Stimulated activated naive CD8-positive, alpha-beta T cell treated with anti-CD3 and anti-CD28 coated beads, Interleukin-15, amount 100 ng/mL, for 72 hours (primary cell): ENCODE measurements around the gene ARHGEF19.
"Not testable (repeated sequence)": the region's sequence is repeated elsewhere in the genome, so short reads cannot be mapped to it uniquely, and the experiment has no call there.

Experiments
- ATAC-seq: fragments of 150-1000 bp; cut with Tn5 transposase; 2 replicates; pipeline ENCODE4 v1.10.0; 2021; ENCODE audit warnings: mild to moderate bottlenecking, moderate library complexity
- DNase-seq, 2 donors: peaks; one replicate each; pipeline ENCODE4 v3.0.0; 2021 to 2022
- H3K27ac Mint-ChIP-seq, 2 donors: one replicate each; pipeline ENCODE4 v1.8.0; 2022; ENCODE audit warnings: mild to moderate bottlenecking in 2 of 2, mixed read lengths in 2 of 2, moderate library complexity in 2 of 2
- H3K27me3 Mint-ChIP-seq: one replicate; pipeline ENCODE4 v1.8.0; 2022; ENCODE audit warnings: mixed read lengths
- H3K4me1 Mint-ChIP-seq: one replicate; pipeline ENCODE4 v1.8.0; 2022; ENCODE audit warnings: mild to moderate bottlenecking, mixed read lengths
- H3K4me3 Mint-ChIP-seq, 2 donors: one replicate each; pipeline ENCODE4 v1.8.0; 2022; ENCODE audit warnings: mild to moderate bottlenecking in 2 of 2, mixed read lengths in 2 of 2, moderate library complexity in 1 of 2
- H3K9me3 Mint-ChIP-seq, 2 donors: one replicate each; pipeline ENCODE4 v1.8.0; 2022; ENCODE audit warnings: mixed read lengths in 2 of 2

Gene ARHGEF19

DNA sequence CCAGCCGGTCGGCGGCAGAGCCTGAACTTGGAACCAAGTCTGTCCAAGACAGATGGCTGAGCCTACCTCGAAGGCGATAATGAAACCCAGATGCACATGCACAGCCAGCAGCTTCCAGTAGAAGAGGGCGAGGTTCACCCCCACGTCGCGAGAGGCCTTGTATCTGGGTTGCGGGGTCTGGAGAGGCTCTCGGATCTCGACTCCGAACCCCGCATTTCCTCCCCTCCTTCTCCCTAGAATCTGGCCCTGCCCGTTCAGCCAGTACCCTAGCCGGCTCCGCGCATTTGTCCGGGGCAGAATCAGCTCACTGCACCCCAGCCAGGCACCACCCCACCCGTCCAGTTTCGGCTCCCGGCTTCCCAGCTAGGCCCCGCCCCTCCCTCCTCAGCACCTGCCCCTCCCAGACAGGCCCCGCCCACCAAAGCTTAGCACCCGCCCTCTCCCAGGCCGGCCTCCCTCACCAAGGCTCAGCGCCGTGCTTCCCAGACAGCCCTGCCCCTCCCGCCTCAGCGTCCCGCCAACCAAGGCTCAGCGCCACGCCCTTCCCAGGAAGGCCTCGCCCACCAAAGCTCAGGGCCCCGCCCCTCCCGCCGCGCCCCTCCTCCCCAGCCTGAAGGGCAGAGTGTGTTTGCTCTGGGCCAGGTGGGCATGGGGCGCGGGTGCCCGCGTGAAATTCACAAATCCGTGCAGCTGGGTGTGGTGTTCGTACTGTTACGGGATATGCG, 4.8 kb upstream of the ARHGEF19 start:
- Mint-ChIP-seq H3K27me3 (peaks cover 8% of the 10 kb centered on the region), H3K9me3 (no peaks in the 10 kb centered on the region), H3K4me1 (peaks cover 34% of the 10 kb centered on the region), H3K27ac (peak overlapping the region in 1 of 2 donors; percentile 15), H3K4me3 (peak overlapping the region; percentile 86 to 88)
- peak; percentile 92 to 93 for DNase-seq
- peak; percentile 97 for ATAC-seq

- Mint-ChIP-seq H3K4me1 (peaks cover 34% of the 10 kb centered on the region), H3K27me3 (peaks cover 8% of the 10 kb centered on the region), H3K4me3 (peak overlapping the region; percentile 86 to 88), H3K9me3 (no peaks in the 10 kb centered on the region), H3K27ac (no peak overlapping the region)
- ATAC-seq = peak; percentile 53
- DNase-seq = peak; percentile 61 to 66
These were observed 3.7 kb upstream of the ARHGEF19 start for GRCh38 chr1:16215882-16216753.

DNA sequence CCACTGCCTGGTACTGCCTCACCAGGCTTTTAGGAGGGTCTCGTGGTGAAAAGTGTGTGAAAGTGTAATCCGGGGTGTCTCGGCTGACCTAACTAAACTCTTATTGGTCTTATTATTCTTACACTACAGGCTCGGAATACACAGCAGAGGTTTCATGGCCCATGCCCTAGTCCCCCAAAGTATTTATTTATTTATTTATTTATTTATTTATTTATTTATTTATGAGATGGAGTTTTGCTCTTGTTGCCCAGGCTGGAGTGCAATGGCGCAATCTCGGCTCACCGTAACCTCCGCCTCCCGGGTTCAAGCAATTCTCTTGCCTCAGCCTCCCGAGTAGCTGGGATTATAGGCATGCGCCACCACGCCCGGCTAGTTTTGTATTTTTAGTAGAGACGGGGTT, 2.8 kb upstream of the ARHGEF19 start:
- not testable (repeated sequence) for DNase-seq, H3K27ac Mint-ChIP-seq, H3K27me3 Mint-ChIP-seq, H3K4me3 Mint-ChIP-seq, H3K9me3 Mint-ChIP-seq, ATAC-seq
- peaks cover 34% of the 10 kb centered on the region for H3K4me1 Mint-ChIP-seq

DNA sequence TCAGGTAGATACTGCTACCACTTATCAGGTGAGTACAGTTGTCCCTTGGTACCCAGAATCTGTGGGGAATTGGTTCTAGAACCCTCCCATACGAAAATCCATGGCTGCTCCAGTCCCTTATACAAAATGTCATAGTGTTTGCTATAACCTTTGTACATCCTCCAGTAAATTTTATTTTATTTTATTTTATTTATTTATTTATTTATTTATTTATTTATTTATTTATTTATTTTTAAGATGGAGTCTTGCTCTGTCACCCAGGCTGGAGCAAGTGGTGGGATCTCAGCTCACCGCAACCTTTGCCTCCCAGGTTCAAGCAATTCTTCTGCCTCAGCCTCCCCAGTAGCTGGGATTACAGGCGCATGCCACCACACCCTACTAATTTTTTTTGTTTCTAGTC, 1.1 kb upstream of the ARHGEF19 start:
- H3K4me1 Mint-ChIP-seq = peaks cover 22% of the 10 kb centered on the region
- DNase-seq, H3K27me3 Mint-ChIP-seq, H3K4me3 Mint-ChIP-seq, ATAC-seq, H3K9me3 Mint-ChIP-seq, H3K27ac Mint-ChIP-seq: not testable (repeated sequence)

- Mint-ChIP-seq H3K4me1 (peaks cover 17% of the 10 kb centered on the region), H3K4me3 (no peak overlapping the region), H3K9me3 (no peaks in the 10 kb centered on the region), H3K27ac (no peak overlapping the region), H3K27me3 (peaks cover 8% of the 10 kb centered on the region)
- ATAC-seq (no peak), DNase-seq (no peak)
These were observed 561 bp upstream of the ARHGEF19 start for GRCh38 chr1:16213013-16213412.

- ATAC-seq (no peak), DNase-seq (no peak)
- Mint-ChIP-seq H3K27me3 (peaks cover 8% of the 10 kb centered on the region), H3K4me3 (no peak overlapping the region), H3K4me1 (peaks cover 18% of the 10 kb centered on the region), H3K27ac (no peak overlapping the region), H3K9me3 (no peaks in the 10 kb centered on the region)
These were observed 628 bp downstream of the ARHGEF19 start for GRCh38 chr1:16211824-16212223.

DNA sequence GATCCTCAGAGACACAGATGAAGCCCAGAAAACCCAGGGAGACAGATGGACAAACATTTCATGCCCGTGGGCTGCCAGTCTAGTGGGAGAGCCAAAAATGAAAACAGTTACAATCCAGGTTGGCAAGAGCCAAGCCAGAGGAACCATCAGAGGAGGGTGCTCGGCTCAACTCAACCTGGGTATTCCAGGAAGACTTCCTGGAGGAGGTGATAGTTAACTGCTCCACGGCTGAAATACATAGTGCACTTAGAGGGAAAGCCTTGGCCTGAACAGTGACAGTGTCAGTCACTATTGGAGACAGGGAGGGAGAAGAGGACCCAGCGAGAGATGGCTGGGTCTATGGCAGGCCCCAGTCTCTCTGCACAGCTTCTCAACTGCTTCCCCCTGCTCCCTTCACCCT, 1.9 kb downstream of the ARHGEF19 start:
- Mint-ChIP-seq H3K4me3 (no peak overlapping the region), H3K4me1 (peaks cover 12% of the 10 kb centered on the region), H3K27ac (no peak overlapping the region), H3K9me3 (no peaks in the 10 kb centered on the region), H3K27me3 (no peaks in the 10 kb centered on the region)
- DNase-seq (no peak), ATAC-seq (no peak)

GRCh38 chr1:16209847-16210407, 2.5 kb downstream of the ARHGEF19 start:
- DNase-seq = no peak
- H3K27ac Mint-ChIP-seq = no peak overlapping the region
- no peak overlapping the region for H3K4me3 Mint-ChIP-seq
- H3K4me1 Mint-ChIP-seq = peaks cover 16% of the 10 kb centered on the region
- ATAC-seq = no peak
- no peaks in the 10 kb centered on the region for H3K27me3 Mint-ChIP-seq
- H3K9me3 Mint-ChIP-seq = no peaks in the 10 kb centered on the region

DNA sequence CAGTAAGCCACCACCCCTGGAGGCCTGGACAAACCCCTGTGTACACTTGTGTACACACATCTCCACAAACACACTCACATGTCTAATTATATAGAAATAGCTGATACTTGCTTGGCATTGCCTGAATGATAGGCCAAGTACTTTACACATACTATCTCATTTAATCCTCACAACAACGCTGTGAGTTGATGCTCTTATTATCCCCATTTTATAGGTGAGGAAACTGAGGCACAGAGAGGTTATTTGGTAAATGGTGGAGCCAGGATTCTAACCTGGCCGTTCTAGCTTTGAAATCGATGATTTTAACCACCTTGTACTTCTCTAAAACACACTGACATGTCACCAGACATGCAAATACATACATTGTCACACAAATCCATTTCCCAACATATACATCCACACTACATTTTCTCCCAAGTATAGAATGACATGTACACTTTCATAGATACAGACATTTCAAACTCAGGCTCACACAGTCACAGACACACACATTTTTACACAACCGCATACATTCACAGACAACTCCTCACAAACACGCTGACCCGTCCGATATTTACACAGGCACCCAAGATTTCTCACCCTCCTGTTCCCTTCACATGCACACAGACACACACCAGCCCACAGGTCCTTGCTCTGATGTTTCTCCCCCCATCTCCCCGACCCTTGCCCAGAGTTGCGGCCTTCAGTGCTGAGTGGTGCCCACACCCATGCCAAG, 3.2 kb downstream of the ARHGEF19 start:
- Mint-ChIP-seq H3K9me3 (no peaks in the 10 kb centered on the region), H3K27ac (no peak overlapping the region), H3K27me3 (no peaks in the 10 kb centered on the region), H3K4me3 (no peak overlapping the region), H3K4me1 (peaks cover 22% of the 10 kb centered on the region)
- ATAC-seq (no peak), DNase-seq (no peak)

- ATAC-seq = no peak
- peaks cover 22% of the 10 kb centered on the region for H3K4me1 Mint-ChIP-seq
- no peaks in the 10 kb centered on the region for H3K9me3 Mint-ChIP-seq
- H3K27me3 Mint-ChIP-seq = no peaks in the 10 kb centered on the region
- peak overlapping the region in 1 of 2 donors; percentile 10 for H3K4me3 Mint-ChIP-seq
- no peak for DNase-seq
- H3K27ac Mint-ChIP-seq = no peak overlapping the region
These were observed 4.0 kb downstream of the ARHGEF19 start for GRCh38 chr1:16208270-16208987.

GRCh38 chr1:16207318-16208269, 4.9 kb downstream of the ARHGEF19 start:
- peak overlapping the region in 1 of 2 donors; percentile 97 for H3K27ac Mint-ChIP-seq
- peaks cover 22% of the 10 kb centered on the region for H3K4me1 Mint-ChIP-seq
- DNase-seq (no peak), ATAC-seq (no peak)
- no peaks in the 10 kb centered on the region for H3K9me3 Mint-ChIP-seq
- peak overlapping the region; percentile 87 to 92 for H3K4me3 Mint-ChIP-seq
- H3K27me3 Mint-ChIP-seq = no peaks in the 10 kb centered on the region

GRCh38 chr1:16206547-16207317, 5.7 kb downstream of the ARHGEF19 start:
- Mint-ChIP-seq H3K27ac (peak overlapping the region; percentile 29 to 95), H3K4me3 (peak overlapping the region; percentile 87 to 92), H3K27me3 (no peaks in the 10 kb centered on the region), H3K4me1 (peaks cover 22% of the 10 kb centered on the region), H3K9me3 (no peaks in the 10 kb centered on the region)
- ATAC-seq (peak; percentile 92), DNase-seq (peak; percentile 96)

DNA sequence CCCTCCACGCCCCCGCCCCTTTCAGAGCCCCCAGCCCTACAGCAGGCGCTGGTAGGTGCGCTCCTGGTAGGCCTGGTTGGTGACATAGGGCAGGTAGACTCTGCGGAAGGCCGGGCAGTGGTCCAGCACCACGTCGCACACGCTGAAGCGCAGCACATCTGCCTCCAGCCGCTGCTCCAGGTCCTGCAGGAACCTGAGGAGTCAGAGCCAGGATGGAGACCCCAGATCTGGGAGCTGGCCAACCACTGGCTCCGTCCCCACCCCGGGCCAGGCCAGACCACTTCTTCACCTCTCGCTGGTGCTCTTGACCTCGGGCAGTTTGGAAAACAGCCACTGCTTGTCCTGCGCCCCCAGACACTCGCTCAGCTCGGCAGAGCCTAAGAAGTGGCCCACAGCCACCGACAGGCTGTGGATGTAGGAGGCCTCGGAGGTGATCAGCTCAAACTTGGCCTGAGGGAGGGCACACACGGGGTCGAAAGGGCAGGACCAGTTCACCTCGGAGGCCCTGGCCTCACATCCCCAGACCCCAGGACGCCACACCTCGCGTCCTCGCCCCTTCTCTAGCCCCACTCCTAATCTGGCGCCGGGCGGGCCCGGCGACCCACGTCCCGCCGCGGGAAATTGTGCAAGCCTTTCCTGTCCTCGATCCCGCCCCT, 6.4 kb downstream of the ARHGEF19 start:
- no peak for DNase-seq
- peak; percentile 22 for ATAC-seq
- Mint-ChIP-seq H3K4me3 (peak overlapping the region; percentile 87 to 92), H3K9me3 (no peaks in the 10 kb centered on the region), H3K27me3 (no peaks in the 10 kb centered on the region), H3K4me1 (peaks cover 22% of the 10 kb centered on the region), H3K27ac (peak overlapping the region; percentile 30 to 35)
